Parathyroid adenoma (tissue), 2 donors: ENCODE data around the gene ANGPTL2.

Experiments
- H2AFZ ChIP-seq: fragments of 300-600 bp; sonication (generic); one replicate; pipeline ENCODE4 v1.7.0; 2017; ENCODE audit warnings: antibody characterized with exemption, mild to moderate bottlenecking
- H3K27ac ChIP-seq: fragments of 300-600 bp; sonication (generic); one replicate; pipeline ENCODE4 v1.7.0; 2017
- H3K27me3 ChIP-seq: fragments of 300-600 bp; sonication (generic); one replicate; pipeline ENCODE4 v1.7.0; 2017; ENCODE audit warnings: low read length; ENCODE audit not compliant: control insufficient read depth, insufficient read depth
- H3K36me3 ChIP-seq: fragments of 300-600 bp; sonication (generic); one replicate; pipeline ENCODE4 v1.7.0; 2017; ENCODE audit warnings: low read length; ENCODE audit not compliant: control insufficient read depth, insufficient read depth
- H3K4me1 ChIP-seq: fragments of 300-600 bp; sonication (generic); one replicate; pipeline ENCODE4 v1.7.0; 2017; ENCODE audit warnings: control low read depth
- H3K4me2 ChIP-seq: fragments of 300-600 bp; sonication (generic); one replicate; pipeline ENCODE4 v1.7.0; 2017; ENCODE audit warnings: low read length
- H3K4me3 ChIP-seq: fragments of 300-600 bp; sonication (generic); one replicate; pipeline ENCODE4 v1.7.0; 2017; ENCODE audit warnings: low read depth, low read length
- H3K79me2 ChIP-seq: fragments of 300-600 bp; sonication (generic); one replicate; pipeline ENCODE4 v1.7.0; 2017; ENCODE audit warnings: control low read depth
- H3K9ac ChIP-seq: fragments of 300-600 bp; sonication (generic); one replicate; pipeline ENCODE4 v1.7.0; 2017; ENCODE audit warnings: mild to moderate bottlenecking
- H3K9me3 ChIP-seq: fragments of 300-600 bp; sonication (generic); one replicate; pipeline ENCODE4 v1.7.0; 2017; ENCODE audit warnings: low read length; ENCODE audit not compliant: control insufficient read depth
- TF ChIP-seq, protein P1 (sequence below): fragments of 300-600 bp; sonication (generic); IDR thresholded peaks from one replicate; pipeline ENCODE4 v1.7.0; 2017; ENCODE audit warnings: antibody characterized with exemption, mild to moderate bottlenecking
- donor health status: primary hyperparathyroidism.

Gene ANGPTL2

GRCh38 chr9:127065592-127065991 lies 56.8 kb downstream of the ANGPTL2 start:
- TF ChIP-seq, protein P1, sequence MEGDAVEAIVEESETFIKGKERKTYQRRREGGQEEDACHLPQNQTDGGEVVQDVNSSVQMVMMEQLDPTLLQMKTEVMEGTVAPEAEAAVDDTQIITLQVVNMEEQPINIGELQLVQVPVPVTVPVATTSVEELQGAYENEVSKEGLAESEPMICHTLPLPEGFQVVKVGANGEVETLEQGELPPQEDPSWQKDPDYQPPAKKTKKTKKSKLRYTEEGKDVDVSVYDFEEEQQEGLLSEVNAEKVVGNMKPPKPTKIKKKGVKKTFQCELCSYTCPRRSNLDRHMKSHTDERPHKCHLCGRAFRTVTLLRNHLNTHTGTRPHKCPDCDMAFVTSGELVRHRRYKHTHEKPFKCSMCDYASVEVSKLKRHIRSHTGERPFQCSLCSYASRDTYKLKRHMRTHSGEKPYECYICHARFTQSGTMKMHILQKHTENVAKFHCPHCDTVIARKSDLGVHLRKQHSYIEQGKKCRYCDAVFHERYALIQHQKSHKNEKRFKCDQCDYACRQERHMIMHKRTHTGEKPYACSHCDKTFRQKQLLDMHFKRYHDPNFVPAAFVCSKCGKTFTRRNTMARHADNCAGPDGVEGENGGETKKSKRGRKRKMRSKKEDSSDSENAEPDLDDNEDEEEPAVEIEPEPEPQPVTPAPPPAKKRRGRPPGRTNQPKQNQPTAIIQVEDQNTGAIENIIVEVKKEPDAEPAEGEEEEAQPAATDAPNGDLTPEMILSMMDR, result no peak
- Histone ChIP-seq H3K27me3 (no peaks in the 10 kb centered on the region), H3K9me3 (no peaks in the 10 kb centered on the region), H3K9ac (no peak overlapping the region), H3K4me1 (no peaks in the 10 kb centered on the region), H3K79me2 (no peaks in the 10 kb centered on the region), H3K27ac (no peak overlapping the region), H2AFZ (no peak overlapping the region), H3K4me3 (no peak overlapping the region), H3K4me2 (no peak overlapping the region), H3K36me3 (no peaks in the 10 kb centered on the region)

- TF ChIP-seq, protein P1, result no peak
- Histone ChIP-seq H3K36me3 (no peaks in the 10 kb centered on the region), H3K27me3 (no peaks in the 10 kb centered on the region), H3K4me1 (no peaks in the 10 kb centered on the region), H3K79me2 (no peaks in the 10 kb centered on the region), H3K4me2 (no peak overlapping the region), H3K9me3 (no peaks in the 10 kb centered on the region), H2AFZ (no peak overlapping the region), H3K9ac (no peak overlapping the region), H3K27ac (no peak overlapping the region), H3K4me3 (no peak overlapping the region)
Measured at GRCh38 chr9:127064335-127064734, 58.1 kb downstream of the ANGPTL2 start.

GRCh38 chr9:127061411-127061810 lies 61.0 kb downstream of the ANGPTL2 start:
- Histone ChIP-seq H3K79me2 (no peaks in the 10 kb centered on the region), H3K36me3 (no peaks in the 10 kb centered on the region), H3K4me3 (no peak overlapping the region), H3K4me1 (no peaks in the 10 kb centered on the region), H3K9me3 (no peaks in the 10 kb centered on the region), H3K27ac (no peak overlapping the region), H3K4me2 (no peak overlapping the region), H2AFZ (no peak overlapping the region), H3K9ac (no peak overlapping the region), H3K27me3 (no peaks in the 10 kb centered on the region)
- TF ChIP-seq, protein P1, result no peak

- H3K4me1 ChIP-seq, result no peaks in the 10 kb centered on the region
- H3K9ac ChIP-seq, result no peak overlapping the region
- no peaks in the 10 kb centered on the region for H3K36me3 ChIP-seq
- H3K9me3 ChIP-seq, result no peaks in the 10 kb centered on the region
- no peak overlapping the region for H2AFZ ChIP-seq
- no peak overlapping the region for H3K4me3 ChIP-seq
- TF ChIP-seq, protein P1, result no peak
- H3K27me3 ChIP-seq, result no peaks in the 10 kb centered on the region
- no peak overlapping the region for H3K4me2 ChIP-seq
- no peaks in the 10 kb centered on the region for H3K79me2 ChIP-seq
- H3K27ac ChIP-seq, result no peak overlapping the region
Measured at GRCh38 chr9:127059765-127060361, 62.6 kb downstream of the ANGPTL2 start.

- Histone ChIP-seq H3K9ac (no peak overlapping the region), H3K36me3 (no peaks in the 10 kb centered on the region), H3K27ac (no peak overlapping the region), H2AFZ (no peak overlapping the region), H3K9me3 (no peaks in the 10 kb centered on the region), H3K27me3 (no peaks in the 10 kb centered on the region), H3K4me1 (no peaks in the 10 kb centered on the region), H3K79me2 (no peaks in the 10 kb centered on the region), H3K4me3 (no peak overlapping the region), H3K4me2 (no peak overlapping the region)
- TF ChIP-seq, protein P1, result no peak
Measured at GRCh38 chr9:127059030-127059429, 63.4 kb downstream of the ANGPTL2 start.
